Neural cell (in vitro differentiated cells): ENCODE measurements around the gene NEDD4L. TPM values are rescaled to one million over a fixed set of nuclear protein-coding genes. Genes with fewer than 3 reads are reported as not detected.

ENCODE experiments used
- H2AFZ ChIP-seq: fragments of 200-600, 300-800 bp; sonication (generic), shearing (Covaris generic); 2 replicates; pipeline ENCODE4 v1.6.0; 2014; ENCODE audit warnings: low read depth, mild to moderate bottlenecking, antibody characterized with exemption, low read length, moderate library complexity
- H3F3A ChIP-seq: fragments of 200-600 bp; shearing (Covaris generic); 2 replicates; pipeline ENCODE4 v1.6.1; 2016; ENCODE audit warnings: mild to moderate bottlenecking, moderate library complexity, mixed read lengths, antibody characterized with exemption, low read length; ENCODE audit not compliant: insufficient read depth, poor library complexity, severe bottlenecking
- H3K27ac ChIP-seq: fragments of 200-600, 300-800 bp; sonication (generic), shearing (Covaris generic); 2 replicates; pipeline ENCODE4 v1.5.1; 2014; ENCODE audit warnings: mild to moderate bottlenecking, low read length, moderate library complexity
- H3K27me3 ChIP-seq: fragments of 300-800, 200-600 bp; sonication (generic), shearing (Covaris generic); 2 replicates; pipeline ENCODE4 v1.6.0; 2014; ENCODE audit warnings: mild to moderate bottlenecking, low read depth, low read length, moderate library complexity; ENCODE audit not compliant: insufficient read depth
- H3K36me3 ChIP-seq: fragments of 300-800, 200-600 bp; sonication (generic), shearing (Covaris generic); 2 replicates; pipeline ENCODE4 v1.5.1; 2014; ENCODE audit warnings: mild to moderate bottlenecking, antibody characterized with exemption, low read length, moderate library complexity; ENCODE audit not compliant: insufficient read depth
- H3K4me2 ChIP-seq: fragments of 300-800, 200-600 bp; sonication (generic), shearing (Covaris generic); 2 replicates; pipeline ENCODE4 v1.6.0; 2014; ENCODE audit warnings: mild to moderate bottlenecking, low read length
- H3K4me3 ChIP-seq: fragments of 300-800, 200-600 bp; sonication (generic), shearing (Covaris generic); 2 replicates; pipeline ENCODE4 v1.5.1; 2014; ENCODE audit warnings: mild to moderate bottlenecking, low read length, moderate library complexity
- H3K79me2 ChIP-seq: fragments of 200-600 bp; shearing (Covaris generic); replicated peaks from 2 replicates; pipeline ENCODE4 v1.6.0; 2014; ENCODE audit warnings: mild to moderate bottlenecking, low read length, moderate library complexity; ENCODE audit not compliant: insufficient read depth
- H3K9ac ChIP-seq: fragments of 300-800, 200-600 bp; sonication (generic), shearing (Covaris generic); 2 replicates; pipeline ENCODE4 v1.6.1; 2016; ENCODE audit warnings: mild to moderate bottlenecking, low read length, mixed read lengths
- H3K9me2 ChIP-seq: fragments of 200-600 bp; shearing (Covaris generic); 2 replicates; pipeline ENCODE4 v1.6.1; 2016; ENCODE audit warnings: mild to moderate bottlenecking, low read length, mixed read lengths; ENCODE audit not compliant: insufficient read depth
- H3K9me3 ChIP-seq: fragments of 200-600, 300-800 bp; sonication (generic), shearing (Covaris generic); 2 replicates; pipeline ENCODE4 v1.6.1; 2016; ENCODE audit warnings: mild to moderate bottlenecking, mixed run types, low read length, moderate library complexity, mixed read lengths
- H4K20me1 ChIP-seq: fragments of 200-600 bp; shearing (Covaris generic); 2 replicates; pipeline ENCODE4 v1.6.1; 2016; ENCODE audit warnings: mild to moderate bottlenecking, mixed run types; ENCODE audit not compliant: insufficient read depth
- CTCF ChIP-seq: fragments of 450-650 bp; IDR thresholded peaks from 2 replicates; pipeline ENCODE4 v1.5.1; 2014; ENCODE audit warnings: antibody characterized with exemption, mild to moderate bottlenecking, moderate library complexity; ENCODE audit not compliant: poor library complexity, severe bottlenecking
- EP300 ChIP-seq: fragments of 450-650 bp; conservative IDR thresholded peaks from 2 replicates; pipeline ENCODE4 v1.6.1; 2014; ENCODE audit warnings: antibody characterized with exemption, mild to moderate bottlenecking, moderate library complexity; ENCODE audit not compliant: poor library complexity, severe bottlenecking
- EZH2 ChIP-seq: fragments of 200-600, 300-800 bp; shearing (Covaris generic), sonication (generic); IDR thresholded peaks from 2 replicates; pipeline ENCODE4 v1.6.1; 2014; ENCODE audit warnings: antibody characterized with exemption, low read length, borderline replicate concordance, mild to moderate bottlenecking; ENCODE audit not compliant: insufficient read depth, poor library complexity, severe bottlenecking
- MXI1 ChIP-seq: fragments of 450-650 bp; conservative IDR thresholded peaks from 2 replicates; pipeline ENCODE4 v1.6.1; 2014; ENCODE audit warnings: antibody characterized with exemption, mild to moderate bottlenecking; ENCODE audit not compliant: poor library complexity, severe bottlenecking
- POLR2AphosphoS5 ChIP-seq: IDR thresholded peaks from 2 replicates; pipeline ENCODE4 v1.6.1; 2012
- RAD21 ChIP-seq: fragments of 450-650 bp; conservative IDR thresholded peaks from 2 replicates; pipeline ENCODE4 v1.6.1; 2014; ENCODE audit warnings: antibody characterized with exemption, mild to moderate bottlenecking, moderate library complexity
- REST ChIP-seq: IDR thresholded peaks from 2 replicates; pipeline ENCODE4 v1.6.1; 2012; ENCODE audit warnings: borderline replicate concordance
- SMC3 ChIP-seq: fragments of 450-650 bp; conservative IDR thresholded peaks from 2 replicates; pipeline ENCODE4 v1.6.1; 2014; ENCODE audit warnings: antibody characterized with exemption, mild to moderate bottlenecking, moderate library complexity; ENCODE audit not compliant: poor library complexity
- TAF1 ChIP-seq: IDR thresholded peaks from 2 replicates; pipeline ENCODE4 v1.6.1; 2012; ENCODE audit warnings: low read depth
- polyA plus RNA-seq: library from polyadenylated mRNA; depleted of rRNA; stranded (reverse); fragments of >200 nt; gene quantifications from 2 replicates; pipeline ENCODE4 v1.2.3, GENCODE V29; 2014

The NEDD4L gene
- polyA plus RNA-seq, 1 donor from 2014 or later = 97.9 TPM

GRCh38 chr18:58187674-58188073, 143.6 kb downstream of the NEDD4L start:
- Histone ChIP-seq H2AFZ (no peak overlapping the region), H3F3A (no peaks in the 10 kb centered on the region)

GRCh38 chr18:58188996-58189395, 145.0 kb downstream of the NEDD4L start:
- H3F3A ChIP-seq = no peaks in the 10 kb centered on the region
- peak overlapping the region; percentile 28 for H3K9ac ChIP-seq
- H3K27ac ChIP-seq = peak overlapping the region; percentile 72
- peaks cover 46% of the 10 kb centered on the region for H3K79me2 ChIP-seq
- H3K4me3 ChIP-seq = peak overlapping the region; percentile 42
- H3K36me3 ChIP-seq = no peaks in the 10 kb centered on the region
- H3K4me2 ChIP-seq = peak overlapping the region; percentile 15
- no peaks in the 10 kb centered on the region for H4K20me1 ChIP-seq
- no peaks in the 10 kb centered on the region for H3K27me3 ChIP-seq
- no peaks in the 10 kb centered on the region for H3K9me2 ChIP-seq
- no peak overlapping the region for H2AFZ ChIP-seq
- no peaks in the 10 kb centered on the region for H3K9me3 ChIP-seq
- TF ChIP-seq EZH2 (no peak), REST (peak; percentile 19), CTCF (no peak), RAD21 (no peak), SMC3 (peak; percentile 13), MXI1 (no peak)

More at GRCh38 chr18:58187674-58188073, 143.6 kb downstream of the NEDD4L start:
- Histone ChIP-seq H4K20me1 (no peaks in the 10 kb centered on the region), H3K9me3 (no peaks in the 10 kb centered on the region), H3K9me2 (no peaks in the 10 kb centered on the region), H3K4me2 (no peak overlapping the region), H3K27ac (no peak overlapping the region), H3K36me3 (no peaks in the 10 kb centered on the region), H3K9ac (no peak overlapping the region), H3K27me3 (no peaks in the 10 kb centered on the region), H3K4me3 (no peak overlapping the region), H3K79me2 (peaks cover 46% of the 10 kb centered on the region)
- TF ChIP-seq TAF1 = no peak
- TF ChIP-seq SMC3 = no peak
- no peak for TF ChIP-seq CTCF
- TF ChIP-seq REST = no peak
- TF ChIP-seq POLR2AphosphoS5 = no peak
- TF ChIP-seq EP300 = no peak
- no peak for TF ChIP-seq RAD21
- no peak for TF ChIP-seq MXI1
- no peak for TF ChIP-seq EZH2
